ENCODE results near the gene TBXAS1.

The TBXAS1 gene

DNA sequence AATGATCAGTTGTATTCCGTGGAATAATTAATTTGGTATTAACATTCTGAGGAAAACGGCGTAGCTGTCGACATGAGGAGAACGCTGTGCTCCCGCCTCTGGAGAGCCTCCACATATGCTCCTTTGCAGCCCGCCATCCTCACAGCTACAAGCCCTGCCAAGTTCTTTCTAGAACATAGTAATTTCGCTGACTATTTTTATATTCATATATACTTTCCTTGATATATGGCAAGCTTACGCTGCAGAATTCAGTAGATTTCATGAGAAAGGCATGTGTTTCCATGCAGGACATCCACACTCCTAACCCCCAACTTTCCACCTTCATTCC lies 45.2 kb downstream of the TBXAS1 start:
- Histone ChIP-seq H4K20me1 (ENCODE audit: low read depth, low read length) (no peaks in the 10 kb centered on the region), H3K9me2 (replicated peaks; ENCODE audit: insufficient read depth, low read length) (no peaks in the 10 kb centered on the region), H3K9ac (ENCODE audit: low read length) (no peak overlapping the region), H2AFZ (ENCODE audit: low read depth, low read length, severe bottlenecking) (no peak overlapping the region), H3K27ac (ENCODE audit: low read depth, low read length) (no peak overlapping the region), H3F3A (ENCODE audit: insufficient read depth) (no peaks in the 10 kb centered on the region), H3K27me3 (ENCODE audit: low read length) (no peaks in the 10 kb centered on the region), H3K9me3 (ENCODE audit: insufficient read depth, low read length) (no peaks in the 10 kb centered on the region), H3K4me2 (ENCODE audit: low read depth, low read length, poor library complexity, severe bottlenecking) (no peak overlapping the region), H3K4me3 (ENCODE audit: insufficient read depth, low read length, poor library complexity, severe bottlenecking) (no peak overlapping the region), H3K79me2 (ENCODE audit: insufficient read depth, low read length) (no peaks in the 10 kb centered on the region), H3K36me3 (ENCODE audit: low read length) (no peaks in the 10 kb centered on the region)
- TF ChIP-seq, protein P1, sequence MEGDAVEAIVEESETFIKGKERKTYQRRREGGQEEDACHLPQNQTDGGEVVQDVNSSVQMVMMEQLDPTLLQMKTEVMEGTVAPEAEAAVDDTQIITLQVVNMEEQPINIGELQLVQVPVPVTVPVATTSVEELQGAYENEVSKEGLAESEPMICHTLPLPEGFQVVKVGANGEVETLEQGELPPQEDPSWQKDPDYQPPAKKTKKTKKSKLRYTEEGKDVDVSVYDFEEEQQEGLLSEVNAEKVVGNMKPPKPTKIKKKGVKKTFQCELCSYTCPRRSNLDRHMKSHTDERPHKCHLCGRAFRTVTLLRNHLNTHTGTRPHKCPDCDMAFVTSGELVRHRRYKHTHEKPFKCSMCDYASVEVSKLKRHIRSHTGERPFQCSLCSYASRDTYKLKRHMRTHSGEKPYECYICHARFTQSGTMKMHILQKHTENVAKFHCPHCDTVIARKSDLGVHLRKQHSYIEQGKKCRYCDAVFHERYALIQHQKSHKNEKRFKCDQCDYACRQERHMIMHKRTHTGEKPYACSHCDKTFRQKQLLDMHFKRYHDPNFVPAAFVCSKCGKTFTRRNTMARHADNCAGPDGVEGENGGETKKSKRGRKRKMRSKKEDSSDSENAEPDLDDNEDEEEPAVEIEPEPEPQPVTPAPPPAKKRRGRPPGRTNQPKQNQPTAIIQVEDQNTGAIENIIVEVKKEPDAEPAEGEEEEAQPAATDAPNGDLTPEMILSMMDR (IDR thresholded peaks at IDR 0.05; ENCODE audit: insufficient read depth, low read length, poor library complexity, severe bottlenecking): no peak
- no peak for TF ChIP-seq EZH2phosphoT487 (conservative IDR thresholded peaks at IDR 0.05; ENCODE audit: low read length)

DNA sequence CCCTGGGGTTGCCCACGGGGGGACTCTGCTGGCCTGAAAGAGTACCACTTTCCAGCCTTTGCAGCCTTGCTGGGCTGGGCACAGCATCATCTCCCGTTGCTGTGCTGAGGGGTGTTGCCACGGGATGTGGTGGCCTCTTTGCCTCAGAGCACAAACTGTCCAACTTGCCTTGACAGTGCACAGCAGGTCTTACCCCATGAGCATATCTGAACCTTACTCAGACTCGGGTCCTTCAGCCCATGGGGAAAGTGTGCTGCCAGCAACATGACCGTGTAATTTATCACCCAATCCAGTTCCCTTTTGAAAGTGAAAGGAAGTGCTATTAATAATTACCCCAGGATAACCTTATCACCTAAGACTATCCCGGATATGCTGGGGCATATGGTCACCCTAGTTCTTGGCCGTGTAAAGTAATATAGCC lies 46.8 kb downstream of the TBXAS1 start:
- no peak overlapping the region for H3K9ac ChIP-seq (ENCODE audit: low read length)
- no peak overlapping the region for H3K4me2 ChIP-seq (ENCODE audit: low read depth, low read length, poor library complexity, severe bottlenecking)
- TF ChIP-seq, protein P1 (IDR thresholded peaks at IDR 0.05; ENCODE audit: insufficient read depth, low read length, poor library complexity, severe bottlenecking): no peak
- TF ChIP-seq EZH2phosphoT487 (conservative IDR thresholded peaks at IDR 0.05; ENCODE audit: low read length): no peak
- no peaks in the 10 kb centered on the region for H3F3A ChIP-seq (ENCODE audit: insufficient read depth)
- no peak overlapping the region for H2AFZ ChIP-seq (ENCODE audit: low read depth, low read length, severe bottlenecking)
- H4K20me1 ChIP-seq (ENCODE audit: low read depth, low read length): no peaks in the 10 kb centered on the region
- H3K36me3 ChIP-seq (ENCODE audit: low read length): no peaks in the 10 kb centered on the region
- no peak overlapping the region for H3K4me3 ChIP-seq (ENCODE audit: insufficient read depth, low read length, poor library complexity, severe bottlenecking)
- no peaks in the 10 kb centered on the region for H3K27me3 ChIP-seq (ENCODE audit: low read length)
- no peaks in the 10 kb centered on the region for H3K9me3 ChIP-seq (ENCODE audit: insufficient read depth, low read length)
- no peak overlapping the region for H3K27ac ChIP-seq (ENCODE audit: low read depth, low read length)
- H3K9me2 ChIP-seq (replicated peaks; ENCODE audit: insufficient read depth, low read length): no peaks in the 10 kb centered on the region
- no peaks in the 10 kb centered on the region for H3K79me2 ChIP-seq (ENCODE audit: insufficient read depth, low read length)

- TF ChIP-seq, protein P1 (IDR thresholded peaks at IDR 0.05; ENCODE audit: insufficient read depth, low read length, poor library complexity, severe bottlenecking): no peak
- no peak for TF ChIP-seq EZH2phosphoT487 (conservative IDR thresholded peaks at IDR 0.05; ENCODE audit: low read length)
- no peak overlapping the region for H3K4me2 ChIP-seq (ENCODE audit: low read depth, low read length, poor library complexity, severe bottlenecking)
- H3K79me2 ChIP-seq (ENCODE audit: insufficient read depth, low read length): no peaks in the 10 kb centered on the region
- H4K20me1 ChIP-seq (ENCODE audit: low read depth, low read length): no peaks in the 10 kb centered on the region
- no peaks in the 10 kb centered on the region for H3K9me3 ChIP-seq (ENCODE audit: insufficient read depth, low read length)
- H3K9ac ChIP-seq (ENCODE audit: low read length): no peak overlapping the region
- no peak overlapping the region for H2AFZ ChIP-seq (ENCODE audit: low read depth, low read length, severe bottlenecking)
- H3K4me3 ChIP-seq (ENCODE audit: insufficient read depth, low read length, poor library complexity, severe bottlenecking): no peak overlapping the region
- H3K9me2 ChIP-seq (replicated peaks; ENCODE audit: insufficient read depth, low read length): no peaks in the 10 kb centered on the region
- H3K27ac ChIP-seq (ENCODE audit: low read depth, low read length): no peak overlapping the region
- H3F3A ChIP-seq (ENCODE audit: insufficient read depth): no peaks in the 10 kb centered on the region
- no peaks in the 10 kb centered on the region for H3K36me3 ChIP-seq (ENCODE audit: low read length)
- H3K27me3 ChIP-seq (ENCODE audit: low read length): no peaks in the 10 kb centered on the region
Observed at GRCh38 chr7:139876622-139877283, 47.7 kb downstream of the TBXAS1 start.
